SJSA1 (cell line): ENCODE results near the gene PTPA. TPM values are rescaled to one million over a fixed set of nuclear protein-coding genes. Genes with fewer than 3 reads are reported as not detected.
"Not testable (repeated sequence)": the region's sequence is repeated elsewhere in the genome, so short reads cannot be mapped to it uniquely, and the experiment has no call there.

Experiments used
- DNase-seq, 2 experiments: peaks; one replicate each; pipeline ENCODE4 v3.0.0-alpha.2; 2015 to 2020; ENCODE audit warnings: low spot score in 2 of 2, low read depth in 1 of 2
- H3K27ac ChIP-seq: fragments of 250-450 bp; sonication (Bioruptor Pico); 2 replicates; pipeline ENCODE4 v1.5.1; 2020; ENCODE audit warnings: mild to moderate bottlenecking, moderate library complexity
- H3K27me3 ChIP-seq: fragments of 250-450 bp; sonication (Bioruptor Pico); replicated peaks from 2 replicates; pipeline ENCODE4 v1.5.1; 2020; ENCODE audit warnings: mild to moderate bottlenecking, moderate library complexity
- H3K36me3 ChIP-seq: fragments of 250-450 bp; sonication (Bioruptor Pico); 2 replicates; pipeline ENCODE4 v1.5.1; 2020; ENCODE audit warnings: mild to moderate bottlenecking
- H3K4me1 ChIP-seq: fragments of 250-450 bp; sonication (Bioruptor Pico); replicated peaks from 2 replicates; pipeline ENCODE4 v1.6.1; 2021; ENCODE audit warnings: mild to moderate bottlenecking
- H3K4me3 ChIP-seq: fragments of 250-450 bp; sonication (Bioruptor Pico); 2 replicates; pipeline ENCODE4 v1.5.1; 2020; ENCODE audit warnings: mild to moderate bottlenecking
- H3K9me3 ChIP-seq: fragments of 250-450 bp; sonication (Bioruptor Pico); replicated peaks from 2 replicates; pipeline ENCODE4 v1.5.1; 2020; ENCODE audit warnings: mild to moderate bottlenecking
- total RNA-seq: library from RNA; depleted of rRNA; stranded (reverse); fragments of >200 nt; shearing (Covaris generic); gene quantifications from 2 replicates; pipeline ENCODE4 v1.2.3, GENCODE V29; 2014

PTPA gene
- total RNA-seq, 1 experiment from 2014 or later, result 93.3 TPM

DNA sequence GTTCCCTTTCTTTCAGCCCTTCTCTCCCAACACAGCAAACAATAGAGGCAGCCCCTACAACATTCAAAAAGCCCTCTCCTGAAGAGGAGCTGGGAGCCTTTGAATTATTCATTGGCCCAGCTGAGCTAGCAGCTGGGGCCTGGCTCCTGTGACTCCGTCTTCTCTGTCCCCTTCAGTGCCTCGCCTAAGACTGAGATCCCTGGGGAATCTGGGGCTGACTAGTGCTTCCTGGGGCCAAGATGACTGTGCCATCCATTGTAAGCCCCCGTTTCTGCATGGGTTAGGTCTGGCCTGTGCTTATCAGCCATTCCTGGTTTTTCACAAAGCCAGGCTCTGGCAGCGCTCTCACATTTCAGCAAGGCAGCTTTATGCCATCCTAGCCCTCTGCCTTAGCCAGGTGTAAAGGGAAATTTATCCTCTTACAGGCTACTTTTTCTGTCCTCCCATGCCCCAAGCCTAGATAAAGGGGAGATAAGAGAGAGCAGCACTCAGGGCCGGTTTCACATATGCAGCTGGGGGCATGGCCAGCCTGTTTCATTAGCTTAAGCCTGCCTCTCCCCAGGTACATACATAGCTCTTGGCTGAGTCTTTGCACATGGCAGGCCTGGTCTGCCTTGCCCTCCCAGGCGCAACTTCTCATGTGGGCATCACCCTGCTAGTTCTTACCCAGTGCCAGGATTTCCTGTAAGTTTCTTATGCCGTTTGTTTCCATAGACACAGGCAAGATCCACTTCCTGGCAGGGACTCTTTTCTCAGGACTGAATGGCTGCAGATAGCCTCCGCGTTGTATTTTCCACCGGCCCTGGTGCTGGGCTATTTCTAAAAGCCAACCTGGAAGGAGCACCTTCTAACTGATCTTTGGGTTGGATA, 15.8 kb downstream of the PTPA start:
- DNase-seq, result no peak

GRCh38 chr9:129128689-129129088, 17.5 kb downstream of the PTPA start:
- peaks cover 15% of the 10 kb centered on the region for H3K4me1 ChIP-seq

More for the DNA sequence above, 15.8 kb downstream of the PTPA start:
- Histone ChIP-seq H3K4me1 (peaks cover 15% of the 10 kb centered on the region), H3K27ac (no peak overlapping the region), H3K4me3 (no peak overlapping the region), H3K9me3 (no peaks in the 10 kb centered on the region), H3K27me3 (no peaks in the 10 kb centered on the region), H3K36me3 (peaks cover 48% of the 10 kb centered on the region)

GRCh38 chr9:129130271-129130670, 19.1 kb downstream of the PTPA start:
- not testable (repeated sequence) for H3K27ac ChIP-seq, H3K9me3 ChIP-seq, DNase-seq, H3K27me3 ChIP-seq, H3K4me3 ChIP-seq
- Histone ChIP-seq H3K36me3 (peaks cover 47% of the 10 kb centered on the region), H3K4me1 (peaks cover 10% of the 10 kb centered on the region)

More at GRCh38 chr9:129128689-129129088, 17.5 kb downstream of the PTPA start:
- H3K36me3 ChIP-seq, result peaks cover 49% of the 10 kb centered on the region
- H3K27ac ChIP-seq, result no peak overlapping the region
- no peak overlapping the region for H3K4me3 ChIP-seq
- DNase-seq, result no peak
- no peaks in the 10 kb centered on the region for H3K9me3 ChIP-seq
- no peaks in the 10 kb centered on the region for H3K27me3 ChIP-seq

DNA sequence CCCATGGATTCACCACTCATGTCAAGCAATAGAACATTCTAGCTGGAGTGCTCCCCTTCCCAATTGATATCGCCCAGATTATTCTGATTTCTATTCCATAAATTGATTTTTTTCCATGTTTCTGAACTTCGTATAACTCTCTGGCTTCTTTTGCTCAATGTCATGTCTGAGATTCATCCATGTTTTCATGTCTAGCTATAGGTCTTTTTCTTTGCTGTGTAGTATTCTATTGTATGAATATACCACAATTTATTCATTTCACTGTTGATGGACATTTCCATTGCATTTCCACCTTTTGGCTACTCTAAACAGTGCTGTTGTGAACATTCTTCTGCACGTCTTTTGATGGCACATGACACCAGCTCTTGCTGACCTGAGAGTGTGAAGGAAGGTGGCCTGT, 19.6 kb downstream of the PTPA start:
- no peak for DNase-seq
- Histone ChIP-seq H3K36me3 (peaks cover 51% of the 10 kb centered on the region), H3K27me3 (no peaks in the 10 kb centered on the region), H3K27ac (no peak overlapping the region), H3K4me1 (peaks cover 5% of the 10 kb centered on the region), H3K4me3 (no peak overlapping the region), H3K9me3 (no peaks in the 10 kb centered on the region)

GRCh38 chr9:129131300-129132145, 20.3 kb downstream of the PTPA start:
- peaks cover 56% of the 10 kb centered on the region for H3K36me3 ChIP-seq
- H3K27me3 ChIP-seq, result no peaks in the 10 kb centered on the region
- DNase-seq, result peak; percentile 54 to 65
- 0 out of 2 replicates have a peak, but pooled peaks cover 4% of the 10 kb centered on the region for H3K4me1 ChIP-seq
- H3K27ac ChIP-seq, result no peak overlapping the region
- H3K9me3 ChIP-seq, result no peaks in the 10 kb centered on the region
- no peak overlapping the region for H3K4me3 ChIP-seq

GRCh38 chr9:129133082-129133481, 21.9 kb downstream of the PTPA start:
- DNase-seq, result no peak
- Histone ChIP-seq H3K9me3 (no peaks in the 10 kb centered on the region), H3K4me1 (peaks cover 5% of the 10 kb centered on the region), H3K27me3 (no peaks in the 10 kb centered on the region), H3K27ac (no peak overlapping the region), H3K36me3 (peaks cover 59% of the 10 kb centered on the region), H3K4me3 (no peak overlapping the region)

DNA sequence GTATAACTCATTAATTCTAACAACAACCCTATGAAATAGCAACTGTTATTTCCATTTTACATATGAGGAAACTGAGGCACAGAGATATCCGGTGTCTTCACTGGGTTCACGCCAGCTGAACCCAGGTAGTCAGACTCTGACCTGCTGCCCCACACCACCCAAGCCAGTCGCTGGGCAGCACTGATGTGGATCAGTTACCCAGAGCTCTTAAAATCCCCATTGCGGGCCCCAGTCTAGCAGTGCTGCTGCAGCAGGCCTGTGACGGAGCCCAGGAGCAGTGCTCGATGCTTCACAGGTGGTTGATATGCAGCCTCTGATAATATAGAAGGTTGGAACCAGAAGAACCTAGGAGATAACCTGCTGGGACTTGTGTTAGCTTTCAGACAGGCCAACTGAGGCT, 24.3 kb downstream of the PTPA start:
- no peak overlapping the region for H3K27ac ChIP-seq
- peaks cover 26% of the 10 kb centered on the region for H3K4me1 ChIP-seq
- no peaks in the 10 kb centered on the region for H3K9me3 ChIP-seq
- H3K27me3 ChIP-seq, result no peaks in the 10 kb centered on the region
- peaks cover 63% of the 10 kb centered on the region for H3K36me3 ChIP-seq
- H3K4me3 ChIP-seq, result no peak overlapping the region
- no peak for DNase-seq

GRCh38 chr9:129136446-129137035, 25.3 kb downstream of the PTPA start:
- DNase-seq, result no peak
- Histone ChIP-seq H3K27ac (no peak overlapping the region), H3K36me3 (peaks cover 52% of the 10 kb centered on the region), H3K4me1 (peaks cover 35% of the 10 kb centered on the region), H3K4me3 (no peak overlapping the region), H3K9me3 (no peaks in the 10 kb centered on the region), H3K27me3 (no peaks in the 10 kb centered on the region)

- Histone ChIP-seq H3K27ac (no peak overlapping the region), H3K9me3 (no peaks in the 10 kb centered on the region), H3K27me3 (no peaks in the 10 kb centered on the region), H3K4me1 (peaks cover 41% of the 10 kb centered on the region), H3K4me3 (no peak overlapping the region), H3K36me3 (peaks cover 50% of the 10 kb centered on the region)
- DNase-seq, result no peak
Observed at GRCh38 chr9:129137292-129138143, 26.3 kb downstream of the PTPA start.

GRCh38 chr9:129138144-129138462, 26.9 kb downstream of the PTPA start:
- Histone ChIP-seq H3K9me3 (no peaks in the 10 kb centered on the region), H3K27ac (no peak overlapping the region), H3K4me3 (no peak overlapping the region), H3K27me3 (no peaks in the 10 kb centered on the region), H3K36me3 (peaks cover 54% of the 10 kb centered on the region), H3K4me1 (peaks cover 47% of the 10 kb centered on the region)
- DNase-seq, result no peak

- DNase-seq, result no peak
- Histone ChIP-seq H3K36me3 (peaks cover 54% of the 10 kb centered on the region), H3K4me1 (peaks cover 52% of the 10 kb centered on the region), H3K27ac (peak overlapping the region; percentile 9; the same call in 1 of the 2 replicates), H3K27me3 (no peaks in the 10 kb centered on the region), H3K4me3 (no peak overlapping the region), H3K9me3 (no peaks in the 10 kb centered on the region)
Observed at GRCh38 chr9:129138476-129139232, 27.4 kb downstream of the PTPA start.

GRCh38 chr9:129139233-129139992, 28.2 kb downstream of the PTPA start:
- H3K9me3 ChIP-seq, result no peaks in the 10 kb centered on the region
- peak overlapping the region; percentile 10 for H3K4me3 ChIP-seq
- peak overlapping the region; percentile 44 for H3K27ac ChIP-seq
- no peaks in the 10 kb centered on the region for H3K27me3 ChIP-seq
- peaks cover 58% of the 10 kb centered on the region for H3K36me3 ChIP-seq
- peaks cover 56% of the 10 kb centered on the region for H3K4me1 ChIP-seq
- DNase-seq, result peak; percentile 73 to 82
